Chondrocyte (in vitro differentiated cells): ENCODE data around the gene MEGF10. TPM values are rescaled to one million over a fixed set of nuclear protein-coding genes. Genes with fewer than 3 reads are reported as not detected.

ENCODE experiments used
- DNase-seq: peaks from one replicate; pipeline ENCODE4 v3.0.0; 2021; ENCODE audit warnings: mixed read lengths, low spot score
- H3K27ac Mint-ChIP-seq: one replicate; pipeline ENCODE4 v1.8.0; 2021; ENCODE audit warnings: mild to moderate bottlenecking, moderate library complexity, mixed read lengths; ENCODE audit not compliant: unreplicated experiment
- H3K27me3 Mint-ChIP-seq: 2 replicates; pipeline ENCODE4 v1.8.0; 2021; ENCODE audit warnings: low read depth, mixed read lengths
- H3K36me3 Mint-ChIP-seq: 2 replicates; pipeline ENCODE4 v1.8.0; 2021; ENCODE audit warnings: low read depth, mixed read lengths
- H3K4me1 Mint-ChIP-seq: 2 replicates; pipeline ENCODE4 v1.8.0; 2021; ENCODE audit warnings: low read depth, mild to moderate bottlenecking, mixed read lengths
- H3K4me3 Mint-ChIP-seq: one replicate; pipeline ENCODE4 v1.8.0; 2021; ENCODE audit warnings: mild to moderate bottlenecking, moderate library complexity, mixed read lengths; ENCODE audit not compliant: unreplicated experiment
- H3K9me3 Mint-ChIP-seq: 2 replicates; pipeline ENCODE4 v1.8.0; 2021; ENCODE audit warnings: low read depth, mixed read lengths
- CTCF ChIP-seq: fragments of 200-600 bp; sonication (generic); IDR thresholded peaks from 2 replicates; pipeline ENCODE4 v1.5.0; 2021; ENCODE audit warnings: antibody characterized with exemption, mild to moderate bottlenecking, moderate library complexity
- total RNA-seq: library from RNA; stranded (reverse); gene quantifications from 3 replicates; pipeline ENCODE4 v1.2.1, GENCODE V29; 2021

Gene MEGF10
- total RNA-seq, 1 donor from 2014 or later, result 6.6 TPM

- DNase-seq, result no peak
- peaks cover 3% of the 10 kb centered on the region for H3K36me3 Mint-ChIP-seq
- TF ChIP-seq CTCF, result no peak
- peaks cover 3% of the 10 kb centered on the region for H3K9me3 Mint-ChIP-seq
- no peaks in the 10 kb centered on the region for H3K27me3 Mint-ChIP-seq
- H3K4me3 Mint-ChIP-seq, result no peak overlapping the region
- H3K27ac Mint-ChIP-seq, result no peak overlapping the region
- H3K4me1 Mint-ChIP-seq, result no peaks in the 10 kb centered on the region
These were observed 126.3 kb downstream of the MEGF10 start for GRCh38 chr5:127416906-127417305.

- Mint-ChIP-seq H3K27ac (no peak overlapping the region), H3K27me3 (no peaks in the 10 kb centered on the region), H3K9me3 (peaks cover 3% of the 10 kb centered on the region), H3K4me1 (no peaks in the 10 kb centered on the region), H3K4me3 (no peak overlapping the region), H3K36me3 (peaks cover 3% of the 10 kb centered on the region)
- TF ChIP-seq CTCF, result no peak
- no peak for DNase-seq
These were observed 126.9 kb downstream of the MEGF10 start for GRCh38 chr5:127417528-127417927.

GRCh38 chr5:127418367-127418766 is 127.8 kb downstream of the MEGF10 start:
- Mint-ChIP-seq H3K36me3 (peaks cover 5% of the 10 kb centered on the region), H3K27ac (no peak overlapping the region), H3K4me3 (no peak overlapping the region), H3K27me3 (no peaks in the 10 kb centered on the region), H3K9me3 (peaks cover 3% of the 10 kb centered on the region), H3K4me1 (no peaks in the 10 kb centered on the region)
- DNase-seq, result no peak
- TF ChIP-seq CTCF, result no peak

- no peak overlapping the region for H3K27ac Mint-ChIP-seq
- H3K9me3 Mint-ChIP-seq, result peaks cover 3% of the 10 kb centered on the region
- no peak overlapping the region for H3K4me3 Mint-ChIP-seq
- H3K4me1 Mint-ChIP-seq, result no peaks in the 10 kb centered on the region
- H3K36me3 Mint-ChIP-seq, result peaks cover 5% of the 10 kb centered on the region
- DNase-seq, result no peak
- no peaks in the 10 kb centered on the region for H3K27me3 Mint-ChIP-seq
- TF ChIP-seq CTCF, result peak; percentile 29
These were observed 128.5 kb downstream of the MEGF10 start for GRCh38 chr5:127418974-127419682.

GRCh38 chr5:127419683-127420257 is 129.2 kb downstream of the MEGF10 start:
- H3K27me3 Mint-ChIP-seq, result no peaks in the 10 kb centered on the region
- DNase-seq, result no peak
- no peak overlapping the region for H3K27ac Mint-ChIP-seq
- H3K9me3 Mint-ChIP-seq, result peaks cover 3% of the 10 kb centered on the region
- no peak overlapping the region for H3K4me3 Mint-ChIP-seq
- peaks cover 7% of the 10 kb centered on the region for H3K36me3 Mint-ChIP-seq
- H3K4me1 Mint-ChIP-seq, result peaks cover 4% of the 10 kb centered on the region
- no peak for TF ChIP-seq CTCF
